HG02938 (cell line): ENCODE results near the gene ANO9.
"Not testable (repeated sequence)": the region's sequence is repeated elsewhere in the genome, so short reads cannot be mapped to it uniquely, and the experiment has no call there.

ENCODE experiments used
- ATAC-seq: cut with Tn5 transposase; IDR thresholded peaks from one replicate; pipeline ENCODE4 v1.9.1; 2021; ENCODE audit warnings: mild to moderate bottlenecking, moderate library complexity; ENCODE audit not compliant: unreplicated experiment

The ANO9 gene

GRCh38 chr11:389369-389768 is 52.4 kb downstream of the ANO9 start:
- ATAC-seq = not testable (repeated sequence)

GRCh38 chr11:387193-387793 is 54.5 kb downstream of the ANO9 start:
- no peak for ATAC-seq

GRCh38 chr11:386483-386882 is 55.3 kb downstream of the ANO9 start:
- ATAC-seq = no peak

- no peak for ATAC-seq
Observed at GRCh38 chr11:385594-386351, 56.0 kb downstream of the ANO9 start.

- ATAC-seq = no peak
Observed at GRCh38 chr11:384511-384910, 57.3 kb downstream of the ANO9 start.

- no peak for ATAC-seq
Observed at GRCh38 chr11:383431-383830, 58.4 kb downstream of the ANO9 start.

- ATAC-seq = no peak
Observed at GRCh38 chr11:382081-382629, 59.7 kb downstream of the ANO9 start.

GRCh38 chr11:381501-382072 is 60.2 kb downstream of the ANO9 start:
- ATAC-seq = no peak

- ATAC-seq = no peak
Observed at GRCh38 chr11:380996-381395, 60.8 kb downstream of the ANO9 start.

GRCh38 chr11:380491-380890 is 61.3 kb downstream of the ANO9 start:
- no peak for ATAC-seq

- no peak for ATAC-seq
Observed at GRCh38 chr11:380095-380480, 61.7 kb downstream of the ANO9 start.

- no peak for ATAC-seq
Observed at GRCh38 chr11:379205-380094, 62.4 kb downstream of the ANO9 start.

- ATAC-seq = no peak
Observed at GRCh38 chr11:377883-378500, 63.8 kb downstream of the ANO9 start.

GRCh38 chr11:377174-377865 is 64.5 kb downstream of the ANO9 start:
- ATAC-seq = no peak

- no peak for ATAC-seq
Observed at GRCh38 chr11:376531-377173, 65.2 kb downstream of the ANO9 start.

GRCh38 chr11:375065-376025 is 66.5 kb downstream of the ANO9 start:
- ATAC-seq = no peak

- no peak for ATAC-seq
Observed at GRCh38 chr11:373716-374551, 67.9 kb downstream of the ANO9 start.
